GM12878 (cell line): Measurements from ENCODE around the gene SACM1L.

Experiments
- EZH2 ChIP-seq: IDR thresholded peaks from 2 replicates; pipeline ENCODE4 v1.6.1; 2012; ENCODE audit warnings: low read depth, mild to moderate bottlenecking, control low read depth, inconsistent platforms, low read length, borderline replicate concordance; ENCODE audit not compliant: control insufficient read depth
- POLR2A ChIP-seq: IDR thresholded peaks from 2 replicates; pipeline ENCODE4 v1.6.1; 2011; ENCODE audit warnings: low read depth, mild to moderate bottlenecking, low read length
- RBBP5 ChIP-seq: fragments of 200-600 bp; sonication (generic); conservative IDR thresholded peaks from 2 replicates; pipeline ENCODE4 v1.6.1; 2016
- ZBED1 ChIP-seq: IDR thresholded peaks from 2 replicates; pipeline ENCODE4 v1.6.1; 2016; ENCODE audit warnings: borderline replicate concordance

- TF ChIP-seq ZBED1 (no peak), RBBP5 (no peak), POLR2A (no peak), EZH2 (no peak)
Measured at GRCh38 chr3:45704301-45704943, 15.2 kb downstream of the SACM1L start.
